ENCODE results near the gene CASP10. TPM values are rescaled to one million over a fixed set of nuclear protein-coding genes. Genes with fewer than 3 reads are reported as not detected.
A peak's percentile ranks its signal among the peaks of the same experiment; 100 is the strongest.
"Not testable (repeated sequence)": the region's sequence is repeated elsewhere in the genome, so short reads cannot be mapped to it uniquely, and the experiment has no call there.

Gene CASP10
- polyA plus RNA-seq, 1 donor from 2014 or later = 14.9 TPM

DNA sequence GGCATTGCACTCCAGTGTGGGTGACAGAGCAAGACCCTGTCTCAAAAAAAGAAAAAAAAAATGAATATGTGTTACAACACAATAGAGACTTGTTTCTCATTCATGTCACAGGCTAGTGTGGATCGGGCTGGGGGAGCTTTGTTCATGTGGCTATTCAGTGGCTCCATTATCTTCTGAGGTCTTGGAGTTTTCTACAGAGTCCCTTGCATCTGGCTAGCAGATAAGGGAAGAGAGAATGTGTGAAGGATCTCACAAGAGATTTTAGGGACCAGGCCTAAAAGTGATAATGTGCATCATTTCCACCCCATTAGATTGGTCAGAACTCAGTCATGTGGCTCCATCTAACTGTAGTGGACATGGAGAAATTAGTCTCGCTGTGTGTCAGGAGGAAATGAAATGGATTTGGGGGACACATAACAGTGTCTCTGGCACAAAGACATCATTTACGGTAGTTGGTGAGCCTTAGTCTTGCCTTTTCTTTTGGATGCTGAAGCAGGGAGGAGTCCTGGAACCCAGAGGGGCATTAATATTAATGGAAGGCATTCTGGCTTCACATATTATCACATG lies 32.4 kb upstream of the CASP10 start:
- H3K4me3 Mint-ChIP-seq = peak overlapping the region in 1 of 4 donors; percentile 47
- H3K36me3 Mint-ChIP-seq = peaks cover 12% of the 10 kb centered on the region
- no peaks in the 10 kb centered on the region for H3K27me3 Mint-ChIP-seq
- peak overlapping the region; percentile 88 to 95 (median 94) for H3K27ac Mint-ChIP-seq
- peaks cover 21 to 34% (median 33%) of the 10 kb centered on the region in 3 donors for H3K4me1 Mint-ChIP-seq
- H3K9me3 Mint-ChIP-seq = no peaks in the 10 kb centered on the region

DNA sequence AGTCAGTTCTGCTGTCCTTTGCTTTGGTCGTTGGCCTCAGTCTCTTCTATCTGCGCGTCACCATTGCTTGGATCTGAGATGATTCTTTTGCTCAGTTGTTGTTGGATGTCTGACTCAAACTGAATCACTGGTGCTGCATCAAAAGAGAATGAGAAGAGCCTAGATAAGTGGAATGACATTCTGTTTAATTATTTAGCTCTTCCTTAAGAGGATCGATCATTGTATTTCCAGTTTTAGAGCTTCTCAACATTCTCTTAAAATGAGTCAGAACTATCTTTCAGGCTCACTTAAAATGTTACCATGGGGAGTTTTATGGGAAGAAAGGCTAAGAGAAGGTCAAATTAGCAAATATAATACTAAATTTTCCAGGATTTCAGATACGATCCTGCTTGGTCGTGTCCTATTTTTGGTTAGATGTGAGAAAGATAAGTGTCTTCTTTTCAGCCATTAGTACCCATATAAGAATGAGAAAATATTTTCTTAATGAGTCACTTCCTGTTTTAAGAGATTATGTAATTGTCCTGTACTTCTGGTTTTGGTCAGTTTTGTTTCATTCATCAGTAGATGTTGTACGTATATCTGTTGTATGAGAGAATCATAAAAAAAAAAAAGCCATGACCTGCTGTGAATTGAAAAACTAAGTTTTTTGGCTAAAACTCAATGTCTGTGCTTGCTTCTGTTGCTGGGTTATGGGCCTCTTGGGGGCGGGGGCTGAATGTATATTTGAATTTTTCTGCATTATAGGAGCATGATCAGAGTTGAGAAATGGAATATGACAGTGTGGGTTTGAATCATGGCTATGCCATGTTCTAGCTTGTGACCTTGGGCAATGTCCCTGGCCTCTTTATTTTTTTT lies 31.6 kb upstream of the CASP10 start:
- Mint-ChIP-seq H3K27ac (peak overlapping the region; percentile 88 to 95 (median 94)), H3K4me3 (peak overlapping the region in 2 of 4 donors; percentile 70 to 84), H3K9me3 (no peaks in the 10 kb centered on the region), H3K27me3 (no peaks in the 10 kb centered on the region), H3K36me3 (peaks cover 15% of the 10 kb centered on the region), H3K4me1 (peaks cover 29 to 41% (median 41%) of the 10 kb centered on the region in 3 donors)

DNA sequence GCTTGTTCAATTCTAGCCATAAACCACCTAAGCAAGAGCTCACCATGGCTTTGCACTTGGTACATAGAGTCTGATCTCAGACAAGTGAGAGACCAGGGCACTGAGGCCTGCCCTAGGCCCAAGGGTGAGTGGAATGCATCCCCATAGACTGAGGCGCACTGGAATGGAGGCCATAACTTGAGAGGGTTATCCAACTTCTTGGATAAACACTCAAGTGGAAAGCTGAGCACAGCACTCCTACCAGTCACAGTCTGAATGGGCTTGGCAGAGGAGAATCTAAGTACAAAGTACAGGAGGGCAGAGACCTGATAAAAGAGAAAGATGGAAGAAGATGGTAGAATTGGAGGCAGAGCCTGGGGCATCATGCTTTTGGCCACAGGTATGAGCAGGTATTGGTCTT lies 30.4 kb upstream of the CASP10 start:
- H3K27me3 Mint-ChIP-seq = no peaks in the 10 kb centered on the region
- H3K27ac Mint-ChIP-seq = peak overlapping the region; percentile 78 to 93 (median 88)
- no peaks in the 10 kb centered on the region for H3K9me3 Mint-ChIP-seq
- peaks cover 14% of the 10 kb centered on the region for H3K36me3 Mint-ChIP-seq
- no peak overlapping the region for H3K4me3 Mint-ChIP-seq
- peaks cover 34 to 48% (median 41%) of the 10 kb centered on the region in 3 donors for H3K4me1 Mint-ChIP-seq

DNA sequence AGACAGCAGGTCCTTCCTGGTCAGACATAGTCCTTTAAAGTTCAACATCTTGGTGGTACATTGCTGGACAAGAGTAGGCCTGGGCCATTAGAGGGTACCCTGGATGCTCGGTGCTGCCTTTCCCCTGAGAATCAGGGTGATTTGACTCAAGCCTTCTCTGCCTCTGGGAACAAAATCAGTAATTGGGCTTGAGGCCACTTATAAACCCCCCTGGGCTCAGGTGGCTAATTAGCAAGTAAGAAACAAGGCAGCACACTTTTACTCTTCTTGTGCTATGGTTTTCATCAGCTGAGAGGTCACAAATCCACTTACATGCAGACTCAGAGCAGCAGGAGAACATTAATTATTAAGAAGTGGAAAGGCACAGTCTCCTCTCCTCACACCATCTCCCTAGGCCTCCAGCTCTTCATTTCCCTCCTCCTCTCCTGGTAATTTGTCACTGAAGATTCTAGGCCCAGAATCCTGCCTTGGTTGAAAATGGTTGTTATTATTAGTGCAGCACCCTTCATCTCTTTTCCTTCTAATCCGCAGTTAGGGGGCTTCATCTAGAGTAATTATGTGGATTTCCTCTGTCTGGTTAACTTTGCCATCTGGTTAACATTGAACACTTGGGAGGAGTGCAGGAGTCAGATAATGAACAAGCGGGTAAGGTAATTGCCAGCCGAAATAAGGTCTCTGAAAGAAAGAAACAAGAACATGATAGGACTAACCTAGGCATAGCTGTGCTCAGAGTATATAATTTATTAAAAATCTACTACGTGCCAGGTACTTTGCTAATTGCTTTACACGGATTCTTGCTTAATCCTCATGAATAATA lies 29.7 kb upstream of the CASP10 start:
- peak overlapping the region; percentile 78 to 88 (median 84) for H3K27ac Mint-ChIP-seq
- peaks cover 41 to 55% (median 46%) of the 10 kb centered on the region in 3 donors for H3K4me1 Mint-ChIP-seq
- peak overlapping the region in 1 of 4 donors; percentile 43 for H3K4me3 Mint-ChIP-seq
- H3K36me3 Mint-ChIP-seq = peaks cover 19% of the 10 kb centered on the region
- no peaks in the 10 kb centered on the region for H3K27me3 Mint-ChIP-seq
- no peaks in the 10 kb centered on the region for H3K9me3 Mint-ChIP-seq

DNA sequence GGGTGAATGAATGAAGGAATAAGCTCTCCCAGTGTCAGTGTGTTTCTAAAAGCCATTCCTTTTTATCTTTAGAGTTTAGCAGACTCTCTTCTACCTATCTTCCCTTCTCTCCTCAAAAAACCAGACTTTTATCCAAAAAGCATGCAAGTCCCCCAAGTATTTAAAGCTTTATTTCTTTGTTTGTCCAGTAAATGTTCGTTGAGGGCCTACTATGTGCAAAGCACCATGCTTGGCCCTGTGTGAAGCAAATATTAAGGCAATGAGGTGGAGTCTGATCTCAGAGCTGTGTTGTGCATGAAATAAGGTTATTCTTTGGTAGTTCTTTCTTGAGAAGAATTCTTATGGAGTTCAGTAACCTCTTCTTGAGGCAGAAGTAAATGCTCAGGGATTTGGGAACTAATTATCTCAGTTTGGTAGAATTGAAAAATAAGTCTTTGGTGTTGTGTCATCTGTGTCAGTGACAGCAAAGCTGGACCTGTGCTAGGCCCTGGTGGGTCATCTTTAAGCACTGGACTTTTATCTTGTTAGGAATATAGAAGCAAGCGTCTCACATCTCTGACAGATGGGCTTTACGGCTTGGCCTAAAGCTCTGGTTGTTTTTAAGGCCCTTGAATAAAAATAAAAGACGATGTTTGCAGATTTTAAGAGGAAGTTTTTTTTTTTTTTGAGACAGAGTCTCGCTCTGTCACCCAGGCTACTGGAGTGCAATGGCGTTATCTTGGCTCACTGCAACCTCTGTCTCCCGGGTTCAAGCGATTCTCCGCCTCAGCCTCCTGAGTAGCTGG lies 28.1 kb upstream of the CASP10 start:
- Mint-ChIP-seq H3K4me3 (peak overlapping the region in 3 of 4 donors; percentile 54 to 89 (median 58)), H3K4me1 (peaks cover 44 to 58% (median 45%) of the 10 kb centered on the region in 3 donors), H3K36me3 (peaks cover 18% of the 10 kb centered on the region), H3K27me3 (no peaks in the 10 kb centered on the region), H3K9me3 (no peaks in the 10 kb centered on the region), H3K27ac (peak overlapping the region; percentile 52 to 95 (median 93))

DNA sequence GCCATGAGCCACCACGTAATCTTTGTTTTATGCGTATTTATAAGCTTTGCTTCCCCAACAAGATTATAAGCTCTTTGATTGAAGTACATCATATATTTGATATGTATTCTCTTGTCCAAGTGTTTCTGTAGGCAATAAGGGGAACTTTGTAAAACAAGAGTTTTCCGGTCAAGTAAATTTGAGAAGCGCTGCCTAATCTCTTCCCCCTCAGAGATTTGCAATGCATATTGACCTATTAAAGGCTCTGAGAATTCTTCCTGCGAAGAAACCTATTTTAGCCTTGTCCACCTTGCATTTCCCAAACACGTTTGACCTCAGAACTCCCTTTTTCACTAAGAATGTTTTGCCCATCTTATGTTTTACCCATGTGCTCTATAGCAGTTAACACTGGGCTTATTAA lies 26.9 kb upstream of the CASP10 start:
- H3K27me3 Mint-ChIP-seq = no peaks in the 10 kb centered on the region

DNA sequence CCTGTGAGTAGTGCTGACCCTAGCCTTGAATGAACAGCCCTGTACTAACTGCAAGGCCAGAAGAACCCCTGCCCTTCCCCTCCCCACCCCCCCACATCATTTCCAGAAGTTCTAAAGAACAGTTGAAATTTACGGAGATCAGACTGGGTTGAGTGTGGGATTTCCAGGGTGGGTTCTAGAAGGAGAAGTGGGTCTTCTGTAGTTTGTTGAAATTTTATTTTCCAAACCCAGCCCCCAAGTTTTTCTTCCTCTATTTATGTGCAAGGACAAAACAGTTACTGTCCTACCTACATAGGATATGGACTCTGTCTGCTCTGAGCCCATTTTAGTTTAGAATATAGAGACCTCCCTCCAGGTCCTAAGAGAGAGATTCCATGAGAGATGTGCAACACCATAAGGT lies 26.3 kb upstream of the CASP10 start:
- H3K4me3 Mint-ChIP-seq = peak overlapping the region in 3 of 4 donors; percentile 54 to 85 (median 65)
- no peaks in the 10 kb centered on the region for H3K27me3 Mint-ChIP-seq
- H3K27ac Mint-ChIP-seq = peak overlapping the region; percentile 52 to 95 (median 93)
- H3K4me1 Mint-ChIP-seq = peaks cover 37 to 50% (median 41%) of the 10 kb centered on the region in 3 donors
- H3K9me3 Mint-ChIP-seq = no peaks in the 10 kb centered on the region
- H3K36me3 Mint-ChIP-seq = peaks cover 18% of the 10 kb centered on the region

More for the DNA sequence above, 26.9 kb upstream of the CASP10 start:
- peak overlapping the region in 3 of 4 donors; percentile 54 to 89 (median 85) for H3K4me3 Mint-ChIP-seq
- peak overlapping the region; percentile 52 to 95 (median 93) for H3K27ac Mint-ChIP-seq
- no peaks in the 10 kb centered on the region for H3K9me3 Mint-ChIP-seq
- peaks cover 21% of the 10 kb centered on the region for H3K36me3 Mint-ChIP-seq
- H3K4me1 Mint-ChIP-seq = peaks cover 43 to 56% (median 45%) of the 10 kb centered on the region in 3 donors

DNA sequence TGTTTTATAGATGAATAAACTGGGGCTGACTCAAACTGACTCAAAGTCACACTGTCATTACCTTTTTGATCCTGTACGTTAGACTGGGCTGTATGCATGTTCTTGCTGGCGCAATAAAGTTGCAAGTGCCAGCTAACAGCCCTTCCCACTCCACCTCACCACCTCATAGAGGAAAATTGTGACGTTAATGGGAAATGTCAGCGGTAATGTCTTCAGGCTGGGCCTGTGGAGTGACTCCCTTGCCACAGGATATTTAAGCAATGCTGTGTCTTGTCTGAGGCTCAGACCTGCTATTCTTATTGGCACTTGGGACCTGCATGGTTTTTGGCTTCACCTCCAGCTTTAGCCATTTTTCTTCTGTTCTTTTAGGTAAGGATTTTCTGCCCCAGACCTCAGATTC lies 25.2 kb upstream of the CASP10 start:
- no peaks in the 10 kb centered on the region for H3K27me3 Mint-ChIP-seq
- H3K4me3 Mint-ChIP-seq = peak overlapping the region; percentile 27 to 88 (median 71)
- H3K36me3 Mint-ChIP-seq = peaks cover 20% of the 10 kb centered on the region
- peaks cover 39 to 46% (median 40%) of the 10 kb centered on the region in 3 donors for H3K4me1 Mint-ChIP-seq
- H3K27ac Mint-ChIP-seq = peak overlapping the region; percentile 81 to 95 (median 88)
- no peaks in the 10 kb centered on the region for H3K9me3 Mint-ChIP-seq

DNA sequence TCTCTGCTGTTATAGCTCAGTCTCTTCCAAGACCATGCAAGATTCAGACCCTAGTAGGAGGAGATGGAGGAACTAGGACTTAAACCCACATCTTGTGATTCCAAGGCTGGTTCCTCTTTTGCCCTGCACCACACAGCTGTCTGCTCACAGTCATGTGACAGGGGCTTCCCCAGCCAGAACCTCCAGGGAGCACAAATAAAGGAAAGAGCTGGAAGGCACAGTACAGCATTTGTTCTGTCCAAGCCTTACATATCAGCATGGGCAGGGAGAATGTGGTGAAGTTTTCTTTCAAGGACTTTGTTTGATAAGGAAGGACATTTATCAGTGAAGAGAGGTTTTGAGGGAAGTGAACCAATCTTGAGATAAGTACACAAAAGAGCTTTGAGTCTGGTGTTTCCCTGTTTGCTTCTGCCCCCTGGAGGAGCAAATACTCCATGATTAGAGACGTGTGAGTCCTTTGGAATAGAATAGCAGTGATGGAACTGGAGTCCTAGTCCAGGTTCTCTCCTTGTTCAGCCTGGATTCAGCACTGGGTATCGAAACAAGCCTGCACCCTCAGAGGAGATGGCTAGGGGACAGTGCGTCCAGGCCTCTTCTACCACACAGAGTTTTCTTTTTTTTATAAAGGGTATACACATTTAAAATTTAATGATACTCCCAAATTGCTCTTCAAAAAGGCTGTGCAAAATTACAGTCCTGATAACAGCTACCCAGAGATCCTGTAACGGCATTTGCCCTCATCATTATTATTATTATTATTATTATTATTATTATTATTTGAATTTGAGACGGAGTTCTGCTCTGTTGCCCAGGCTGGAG lies 24.6 kb upstream of the CASP10 start:
- Mint-ChIP-seq H3K36me3 (peaks cover 20% of the 10 kb centered on the region), H3K4me3 (peak overlapping the region; percentile 27 to 88 (median 71)), H3K27ac (peak overlapping the region; percentile 81 to 95 (median 88)), H3K27me3 (no peaks in the 10 kb centered on the region), H3K9me3 (no peaks in the 10 kb centered on the region), H3K4me1 (peaks cover 37 to 43% (median 38%) of the 10 kb centered on the region in 3 donors)

DNA sequence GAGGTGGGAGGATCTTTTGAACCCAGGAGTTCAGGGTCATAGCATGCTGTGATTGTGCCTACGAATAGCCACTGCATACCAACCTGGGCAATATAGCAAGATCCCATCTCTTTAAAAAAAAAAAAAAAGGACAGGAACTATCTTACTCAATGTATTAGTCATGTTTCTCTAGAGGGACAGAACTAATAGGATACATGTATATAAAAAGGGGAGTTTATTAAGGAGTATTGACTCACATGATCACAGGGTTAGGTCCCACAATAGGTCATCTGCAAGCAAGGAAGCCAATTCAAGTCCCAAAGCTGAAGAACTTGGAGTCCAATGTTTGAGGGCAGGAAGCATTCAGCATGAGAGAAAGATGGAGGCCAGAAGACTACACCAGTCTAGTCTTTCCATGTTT lies 18.8 kb upstream of the CASP10 start:
- H3K27ac Mint-ChIP-seq = peak overlapping the region in 1 of 3 donors; percentile 22
- H3K36me3 Mint-ChIP-seq = peaks cover 14% of the 10 kb centered on the region
- no peaks in the 10 kb centered on the region for H3K27me3 Mint-ChIP-seq
- H3K4me3 Mint-ChIP-seq = no peak overlapping the region
- H3K9me3 Mint-ChIP-seq = peaks cover 0 to 2% (median 0%) of the 10 kb centered on the region in 3 donors
- H3K4me1 Mint-ChIP-seq = peaks cover 24 to 25% (median 24%) of the 10 kb centered on the region in 3 donors

DNA sequence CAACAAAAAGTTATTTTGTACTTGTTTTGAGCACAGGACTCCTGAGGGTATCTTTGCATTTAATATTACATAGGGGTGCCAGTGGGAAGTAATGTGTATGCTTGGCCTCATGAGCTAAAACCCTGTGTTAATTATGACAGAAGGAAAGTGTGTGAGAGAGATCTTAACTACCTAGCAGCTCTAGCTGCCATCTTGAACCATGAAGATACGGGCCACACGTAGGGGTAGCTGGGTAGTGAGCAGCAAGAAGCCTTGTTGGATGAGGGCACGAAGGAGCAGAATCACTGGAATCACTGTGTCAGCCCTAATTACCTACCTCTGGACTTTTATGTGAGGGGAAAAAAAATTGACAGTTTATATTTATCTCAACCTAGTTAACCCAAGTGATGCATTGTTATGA lies 15.4 kb upstream of the CASP10 start:
- Mint-ChIP-seq H3K4me3 (peak overlapping the region in 1 of 4 donors; percentile 45), H3K9me3 (peaks cover 1 to 4% (median 4%) of the 10 kb centered on the region in 3 donors), H3K36me3 (peaks cover 11% of the 10 kb centered on the region), H3K27me3 (no peaks in the 10 kb centered on the region), H3K27ac (peak overlapping the region; percentile 41 to 76 (median 48)), H3K4me1 (peaks cover 24 to 42% (median 27%) of the 10 kb centered on the region in 3 donors)

DNA sequence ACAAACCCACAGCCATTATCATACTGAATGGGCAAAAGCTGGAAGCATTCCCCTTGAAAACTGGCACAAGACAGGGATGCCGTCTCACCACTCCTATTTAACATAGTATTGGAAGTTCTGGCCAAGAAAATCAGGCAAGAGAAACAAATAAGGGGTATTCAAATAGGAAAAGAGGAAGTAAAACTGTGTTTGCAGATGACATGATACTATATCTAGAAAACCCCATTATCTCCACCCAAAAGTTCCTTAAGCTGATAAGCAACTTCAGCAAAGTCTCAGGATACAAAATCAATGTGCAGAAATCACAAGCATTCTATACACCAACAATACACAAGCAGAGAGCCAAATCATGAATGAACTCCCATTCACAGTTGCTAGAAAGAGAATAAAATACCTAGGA lies 14.4 kb upstream of the CASP10 start:
- Mint-ChIP-seq H3K27ac (peak overlapping the region; percentile 17 to 86 (median 69)), H3K4me3 (peak overlapping the region; percentile 8 to 90 (median 50)), H3K4me1 (peaks cover 25 to 42% (median 27%) of the 10 kb centered on the region in 3 donors), H3K36me3 (peaks cover 11% of the 10 kb centered on the region)
- H3K9me3 Mint-ChIP-seq, H3K27me3 Mint-ChIP-seq: not testable (repeated sequence)

DNA sequence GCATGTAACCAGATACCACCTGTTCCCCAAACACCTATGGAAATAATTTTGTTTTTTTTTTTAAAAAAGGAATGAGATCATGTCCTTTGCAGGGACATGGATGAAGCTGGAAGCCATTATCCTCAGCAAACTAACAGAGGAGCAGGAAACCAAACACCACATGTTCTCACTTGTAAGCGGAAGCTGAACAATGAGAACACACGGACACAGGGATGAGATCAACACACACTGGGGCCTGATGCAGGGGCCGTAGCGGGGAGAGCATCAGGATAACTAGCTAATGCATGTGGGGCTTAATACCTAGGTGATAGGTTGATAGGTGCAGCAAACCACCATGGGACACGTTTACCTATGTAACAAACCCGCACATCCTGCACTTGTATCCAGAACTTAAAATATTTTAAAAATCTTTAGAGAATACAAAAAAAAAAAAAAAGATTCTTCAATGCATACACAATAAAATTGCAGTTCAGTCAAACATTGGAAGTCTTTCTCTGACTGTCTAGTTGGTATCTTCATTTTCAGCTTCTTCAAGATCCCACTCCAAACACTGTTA lies 11.6 kb upstream of the CASP10 start:
- H3K27me3 Mint-ChIP-seq = no peaks in the 10 kb centered on the region
- H3K27ac Mint-ChIP-seq = peak overlapping the region in 2 of 3 donors; percentile 16 to 71
- peaks cover 1 to 4% (median 4%) of the 10 kb centered on the region in 3 donors for H3K9me3 Mint-ChIP-seq
- no peak overlapping the region for H3K4me3 Mint-ChIP-seq
- H3K4me1 Mint-ChIP-seq = peaks cover 25 to 47% (median 32%) of the 10 kb centered on the region in 3 donors
- H3K36me3 Mint-ChIP-seq = peaks cover 11% of the 10 kb centered on the region
